NK-92 (cell line): ENCODE data around the gene CAVIN3.
"Not testable (repeated sequence)": the region's sequence is repeated elsewhere in the genome, so short reads cannot be mapped to it uniquely, and the experiment has no call there.

Experiments used
- DNase-seq: peaks from one replicate; lab custom pipeline; 2025; ENCODE audit not compliant: unreplicated experiment; lab: John Stamatoyannopoulos, UW

CAVIN3 gene

GRCh38 chr11:6326303-6326702 is 6.0 kb upstream of the CAVIN3 start:
- DNase-seq = no peak

DNA sequence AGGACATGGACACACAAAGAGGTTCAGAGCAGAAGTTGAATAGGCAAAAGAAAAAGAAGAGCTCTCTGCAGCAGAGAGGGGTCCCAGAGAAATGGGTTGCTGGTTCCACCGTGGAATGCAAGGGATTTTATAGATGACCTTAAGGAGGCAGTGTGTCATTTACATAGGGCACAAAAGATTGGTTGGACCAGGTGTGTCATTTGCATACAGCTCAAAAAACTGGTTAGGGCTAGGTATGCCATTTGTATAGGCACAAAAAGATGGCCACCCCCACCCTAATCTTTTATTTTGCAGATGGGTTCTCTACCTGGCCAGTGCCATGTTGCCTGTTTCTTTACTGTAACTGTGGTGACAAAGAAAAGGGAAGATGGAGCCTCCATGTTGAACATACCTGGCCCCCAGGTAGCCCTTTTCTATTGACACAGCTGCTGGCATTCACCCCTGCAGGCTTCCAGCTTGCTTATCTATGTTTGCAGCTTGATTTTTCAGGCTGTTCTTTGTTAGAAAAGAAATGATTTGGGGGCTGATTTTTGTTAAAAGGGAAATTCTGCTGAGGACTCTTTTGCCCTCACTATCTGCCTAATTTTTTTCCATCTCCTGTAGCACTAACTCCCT is 3.1 kb upstream of the CAVIN3 start:
- no peak for DNase-seq

DNA sequence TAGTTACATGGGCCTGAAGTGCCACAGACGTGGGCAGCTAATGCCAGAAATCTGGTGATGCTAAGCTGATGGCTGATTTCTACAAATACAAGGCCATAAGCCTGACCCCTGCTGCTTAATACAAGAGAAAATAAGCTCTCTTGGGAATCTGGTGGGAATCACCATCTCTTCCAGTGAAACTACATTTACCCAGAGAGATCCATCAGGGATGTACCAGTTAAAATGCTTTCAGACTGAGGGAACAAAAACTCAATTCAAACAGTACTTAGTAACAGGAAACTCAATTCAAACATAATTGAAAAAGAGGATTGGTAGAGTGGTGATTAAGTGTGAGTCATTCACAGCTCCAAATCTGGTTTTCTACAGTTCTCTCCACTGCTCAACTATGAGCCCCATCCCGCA is 1.7 kb upstream of the CAVIN3 start:
- DNase-seq = no peak

DNA sequence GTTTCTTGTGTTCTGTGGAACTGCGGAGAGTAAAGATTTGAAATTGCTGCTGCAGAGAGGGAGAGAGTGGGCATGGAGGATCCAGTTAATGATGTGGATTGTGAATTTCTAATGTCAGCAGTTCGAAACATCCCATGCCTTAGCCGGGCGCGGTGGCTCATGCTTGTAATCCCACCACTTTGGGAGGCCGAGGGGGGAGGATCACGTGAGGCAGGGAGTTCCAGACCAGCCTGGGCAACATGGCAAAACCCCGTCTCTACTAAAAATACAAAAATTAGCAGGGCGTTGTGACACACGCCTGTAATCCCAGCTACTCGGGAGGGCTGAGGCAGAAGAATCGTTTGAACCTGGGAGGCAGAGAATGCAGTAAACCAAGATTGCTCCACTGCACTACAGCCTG is 1.1 kb upstream of the CAVIN3 start:
- DNase-seq = no peak

DNA sequence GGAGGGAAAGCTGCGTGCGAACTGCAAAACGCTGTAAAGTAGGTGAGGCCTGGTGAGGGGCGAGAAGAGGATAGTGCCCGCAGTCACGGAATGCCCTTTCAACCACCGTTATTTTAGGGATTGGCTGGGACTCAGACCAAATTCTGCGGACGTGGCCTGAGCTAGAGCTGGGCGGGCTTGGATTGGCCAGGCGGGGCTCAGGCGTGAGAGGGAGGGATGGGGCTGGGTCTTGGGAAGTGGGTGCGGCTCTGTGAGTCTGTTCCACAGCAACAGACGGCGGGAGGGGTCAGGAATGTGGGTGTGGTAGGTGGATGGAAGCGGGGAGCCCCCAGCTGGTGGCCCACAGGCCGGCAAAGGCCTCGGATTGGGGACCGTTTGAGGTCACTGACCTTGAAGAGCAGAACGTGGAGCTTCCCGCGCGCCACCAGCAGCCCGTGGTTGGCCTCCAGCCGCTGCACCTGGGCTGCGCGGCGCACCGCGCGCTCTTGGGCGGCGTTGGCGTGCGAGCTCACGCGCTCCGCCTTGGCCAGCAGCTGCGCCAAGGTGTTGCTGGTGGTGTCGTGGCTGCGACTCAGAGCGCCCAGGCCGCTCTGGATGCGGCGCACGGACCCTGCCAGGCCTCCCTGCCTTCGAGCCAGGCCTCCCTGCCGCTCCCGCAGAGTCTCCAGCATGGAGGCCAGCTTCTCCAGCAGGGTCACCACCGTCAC is 444 bp downstream of the CAVIN3 start:
- DNase-seq = no peak

- DNase-seq = no peak
These were observed 1.1 kb downstream of the CAVIN3 start for GRCh38 chr11:6319001-6319703.

DNA sequence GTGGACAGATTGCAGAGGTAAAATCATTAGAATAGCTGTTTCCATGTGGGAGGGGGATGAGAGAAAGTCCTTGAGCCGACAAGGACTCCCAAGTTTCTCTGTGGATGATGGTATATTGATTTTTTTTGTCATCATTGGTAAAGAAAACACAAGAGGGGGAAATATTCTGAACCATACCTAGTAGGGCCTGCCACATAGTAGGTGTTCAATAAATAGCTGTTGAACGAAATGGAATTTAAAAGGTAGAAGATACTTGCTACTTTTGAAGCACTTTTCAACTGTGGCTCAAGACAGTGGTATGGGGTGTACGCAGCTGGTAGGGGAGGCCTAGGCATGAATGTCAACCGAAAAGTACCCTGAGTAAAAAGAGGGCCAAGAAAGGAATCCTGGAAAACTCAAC is 2.1 kb downstream of the CAVIN3 start:
- DNase-seq = no peak

- no peak for DNase-seq
These were observed 4.4 kb downstream of the CAVIN3 start for GRCh38 chr11:6315811-6316425.

DNA sequence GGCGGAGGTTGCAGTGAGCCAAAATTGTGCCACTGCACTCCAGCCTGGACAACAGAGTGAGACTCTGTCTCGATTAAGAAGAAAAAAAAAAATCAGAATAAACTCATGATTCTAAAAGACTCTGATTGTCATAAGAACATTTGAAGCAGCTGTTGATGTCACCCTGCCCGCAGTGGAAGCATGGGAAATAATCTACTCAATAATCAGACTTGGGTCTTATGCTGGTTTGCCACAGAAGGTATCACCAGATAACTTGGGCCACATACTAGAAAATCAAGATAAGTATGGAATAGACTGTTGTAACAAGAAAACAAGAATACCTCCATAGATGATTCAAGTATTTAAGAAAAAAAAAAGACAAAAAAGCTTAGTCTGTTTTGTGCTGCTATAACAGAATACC is 8.2 kb downstream of the CAVIN3 start:
- DNase-seq = no peak

GRCh38 chr11:6307876-6308275 is 12.4 kb downstream of the CAVIN3 start:
- DNase-seq = no peak

GRCh38 chr11:6305297-6305696 is 15.0 kb downstream of the CAVIN3 start:
- no peak for DNase-seq

DNA sequence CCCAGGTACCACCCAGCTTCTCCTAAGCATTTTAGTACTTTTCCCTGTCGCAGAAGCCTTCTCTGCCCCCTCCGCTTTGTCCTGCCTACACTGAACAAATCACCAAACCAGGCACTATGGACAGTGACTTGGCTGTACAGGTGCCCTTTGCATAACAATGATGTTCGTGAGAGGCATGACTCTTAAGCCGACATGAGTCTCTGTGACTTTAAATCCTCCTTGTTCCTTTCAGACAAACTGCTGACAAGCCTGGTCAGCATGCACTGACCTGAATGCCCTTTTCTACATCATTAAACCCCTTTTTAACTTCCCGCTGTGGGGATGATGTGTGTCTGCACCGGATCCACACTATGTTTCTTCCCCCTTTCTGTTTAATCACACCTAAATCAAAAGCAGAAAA is 16.6 kb downstream of the CAVIN3 start:
- DNase-seq = no peak

DNA sequence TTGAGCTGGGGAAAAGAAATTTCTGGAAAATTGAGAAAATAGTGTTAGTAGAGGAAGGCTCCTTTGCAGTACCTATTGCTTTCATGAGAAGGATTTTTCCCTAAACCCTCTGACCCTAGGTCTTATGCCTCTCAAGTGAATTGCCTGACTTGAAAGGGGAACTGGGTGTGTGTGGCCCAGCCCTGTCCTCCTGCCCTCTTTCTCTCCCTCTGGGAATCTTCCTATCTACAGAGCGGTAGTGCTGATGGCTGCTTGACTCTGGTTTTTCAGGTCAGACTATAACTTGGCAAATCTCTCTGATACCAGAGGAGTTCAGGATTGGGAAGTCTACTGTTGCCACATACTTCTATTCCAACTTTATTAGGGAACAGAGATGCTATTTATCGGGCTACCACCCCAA is 19.2 kb downstream of the CAVIN3 start:
- DNase-seq = no peak

DNA sequence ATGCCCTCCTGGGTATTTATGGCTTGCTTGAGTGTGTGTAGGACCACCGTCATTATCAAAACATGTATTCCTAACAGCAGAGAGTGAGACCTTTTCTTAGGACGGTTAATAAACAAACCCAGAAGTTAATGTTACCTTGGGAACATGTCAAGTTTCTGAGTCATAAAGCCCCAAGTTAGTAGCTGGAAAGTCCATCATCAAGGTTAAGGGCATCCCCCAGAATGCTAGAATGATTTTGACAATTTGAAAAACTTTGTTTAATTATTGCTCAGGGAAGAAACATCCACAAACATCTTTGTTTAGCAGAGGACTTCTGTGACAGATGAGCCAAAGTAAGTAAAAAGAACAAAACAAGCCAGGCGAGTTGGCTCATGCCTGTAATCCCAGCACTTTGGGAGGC is 20.0 kb downstream of the CAVIN3 start:
- DNase-seq = no peak

DNA sequence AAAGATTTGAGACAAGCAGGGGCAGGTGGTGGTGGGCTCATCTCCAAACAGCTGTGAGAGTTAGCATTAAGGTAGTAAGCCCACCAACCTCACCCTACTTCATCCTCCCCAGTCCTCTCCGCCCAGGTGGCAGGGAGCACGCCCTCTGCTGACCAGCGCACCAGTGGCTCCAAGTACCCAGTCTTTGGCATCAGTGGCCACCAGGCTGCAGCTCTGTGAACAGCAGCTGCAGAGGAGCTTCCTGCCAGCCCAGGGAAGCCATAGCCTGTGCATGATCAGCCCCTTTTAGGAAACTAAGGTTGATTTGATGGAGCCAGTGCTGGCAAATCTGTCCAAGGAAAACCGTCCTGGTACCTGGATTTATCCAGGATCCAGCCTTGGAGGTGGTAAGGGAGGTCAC is 21.7 kb downstream of the CAVIN3 start:
- no peak for DNase-seq

GRCh38 chr11:6297831-6298230 is 22.5 kb downstream of the CAVIN3 start:
- DNase-seq = no peak

- DNase-seq = no peak
These were observed 35.3 kb downstream of the CAVIN3 start for GRCh38 chr11:6285019-6285418.

DNA sequence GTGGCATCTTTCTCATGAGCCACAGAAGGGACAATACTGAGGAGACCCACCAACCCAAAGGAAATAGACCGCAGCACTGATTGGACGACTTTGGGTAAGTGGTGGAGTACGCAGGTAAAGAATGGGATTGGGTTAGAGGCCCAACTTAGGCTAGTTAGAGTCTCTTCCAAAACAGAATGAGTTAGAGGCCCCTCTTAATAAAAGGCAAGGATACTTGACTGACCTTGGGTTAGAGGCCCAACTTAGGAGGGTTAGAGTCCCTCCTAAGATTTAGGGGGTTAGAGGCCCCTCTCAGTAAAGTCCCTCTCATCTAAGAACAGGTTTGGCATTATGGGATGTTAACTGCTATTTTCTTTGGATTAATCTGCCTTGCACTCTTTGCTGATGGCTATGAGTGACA is 36.1 kb downstream of the CAVIN3 start:
- DNase-seq = no peak

DNA sequence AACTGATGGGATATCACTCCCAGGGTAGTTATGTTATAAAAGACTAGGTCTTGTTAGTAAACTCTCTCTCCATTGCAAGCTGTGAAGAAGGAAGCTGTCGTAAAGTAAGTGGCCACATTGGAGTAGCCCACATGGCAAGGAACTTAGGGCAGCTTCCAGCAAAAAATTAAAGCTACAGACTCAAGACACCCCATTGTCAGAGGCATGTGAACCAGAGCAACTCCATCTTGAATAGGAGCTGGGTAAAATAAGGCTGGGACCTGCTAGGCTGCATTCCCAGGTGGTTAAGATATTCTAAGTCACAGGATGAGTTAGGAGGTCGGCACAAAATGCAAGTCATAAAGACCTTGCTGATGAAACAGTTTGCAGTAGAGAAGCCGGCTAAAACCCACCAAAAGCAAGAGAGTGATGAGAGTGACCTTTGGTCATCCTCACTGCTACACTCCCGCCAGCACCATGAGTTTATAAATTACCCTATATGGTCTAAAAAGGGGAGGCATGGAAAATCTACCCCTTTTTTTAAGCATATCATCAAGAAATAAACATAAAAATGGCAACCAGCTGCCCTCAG is 36.8 kb downstream of the CAVIN3 start:
- no peak for DNase-seq

GRCh38 chr11:6280809-6281208 is 39.5 kb downstream of the CAVIN3 start:
- not testable (repeated sequence) for DNase-seq

DNA sequence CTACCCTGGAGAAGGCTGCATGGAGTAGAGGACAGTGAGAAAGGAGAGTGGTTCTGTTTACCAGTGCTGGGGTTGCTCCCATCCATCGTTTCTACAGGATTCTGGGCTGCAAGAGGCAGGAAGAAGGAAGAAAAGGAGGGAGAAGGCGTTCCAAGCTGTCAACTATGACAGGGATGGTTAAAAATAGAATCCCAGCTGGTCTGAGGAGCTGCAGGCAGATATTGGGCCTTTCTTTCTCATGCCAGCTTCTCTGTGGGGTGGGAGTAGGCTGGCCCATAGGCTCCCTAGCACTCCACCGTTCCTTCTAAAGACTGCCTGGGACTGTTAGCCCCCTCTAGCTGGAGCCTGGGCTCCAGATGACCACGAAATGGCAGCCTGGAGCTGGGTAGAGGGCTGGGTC is 47.1 kb downstream of the CAVIN3 start:
- no peak for DNase-seq

GRCh38 chr11:6271598-6271997 is 48.7 kb downstream of the CAVIN3 start:
- no peak for DNase-seq
